Endothelial cell of umbilical vein (primary cell): ENCODE data around the gene RAPGEF3.

Experiments used
- TF ChIP-seq, protein P1 (sequence below): IDR thresholded peaks from 2 replicates; pipeline ENCODE4 v1.6.1; 2011; ENCODE audit not compliant: insufficient read depth, insufficient read length
- TF ChIP-seq, protein P2 (sequence below), 2 donors: IDR thresholded peaks; 1 replicate in 1 of 2; 2 replicates in 1 of 2; pipeline ENCODE4 v1.5.1; 2011; ENCODE audit warnings: low read length in 2 of 2, mild to moderate bottlenecking in 2 of 2, moderate library complexity in 2 of 2, control low read depth in 1 of 2, inconsistent platforms in 1 of 2, low read depth in 1 of 2; ENCODE audit not compliant: insufficient read depth in 1 of 2; ENCODE audit errors: extremely low read depth in 1 of 2

DNA sequence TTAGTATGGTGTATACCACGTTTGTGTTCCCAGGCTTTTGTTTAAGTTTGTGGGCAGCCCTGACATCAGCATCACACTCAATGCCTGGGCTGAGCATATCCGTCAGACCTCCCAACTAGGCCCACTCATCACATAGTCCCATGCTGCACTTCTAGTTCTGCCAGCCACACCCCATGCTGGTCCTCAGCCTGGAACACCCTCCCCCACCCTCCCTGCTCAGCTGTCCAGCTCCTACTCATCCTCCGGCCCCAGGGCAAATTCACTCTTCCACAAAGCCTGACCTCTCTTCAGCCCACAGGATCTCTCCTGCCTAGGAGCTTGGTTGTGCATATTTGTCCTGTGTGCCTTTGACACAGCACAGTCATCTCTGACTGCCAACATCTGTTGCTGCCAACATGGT is 29.4 kb downstream of the RAPGEF3 start:
- TF ChIP-seq, protein P1, sequence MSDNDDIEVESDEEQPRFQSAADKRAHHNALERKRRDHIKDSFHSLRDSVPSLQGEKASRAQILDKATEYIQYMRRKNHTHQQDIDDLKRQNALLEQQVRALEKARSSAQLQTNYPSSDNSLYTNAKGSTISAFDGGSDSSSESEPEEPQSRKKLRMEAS = no peak
- TF ChIP-seq, protein P2, sequence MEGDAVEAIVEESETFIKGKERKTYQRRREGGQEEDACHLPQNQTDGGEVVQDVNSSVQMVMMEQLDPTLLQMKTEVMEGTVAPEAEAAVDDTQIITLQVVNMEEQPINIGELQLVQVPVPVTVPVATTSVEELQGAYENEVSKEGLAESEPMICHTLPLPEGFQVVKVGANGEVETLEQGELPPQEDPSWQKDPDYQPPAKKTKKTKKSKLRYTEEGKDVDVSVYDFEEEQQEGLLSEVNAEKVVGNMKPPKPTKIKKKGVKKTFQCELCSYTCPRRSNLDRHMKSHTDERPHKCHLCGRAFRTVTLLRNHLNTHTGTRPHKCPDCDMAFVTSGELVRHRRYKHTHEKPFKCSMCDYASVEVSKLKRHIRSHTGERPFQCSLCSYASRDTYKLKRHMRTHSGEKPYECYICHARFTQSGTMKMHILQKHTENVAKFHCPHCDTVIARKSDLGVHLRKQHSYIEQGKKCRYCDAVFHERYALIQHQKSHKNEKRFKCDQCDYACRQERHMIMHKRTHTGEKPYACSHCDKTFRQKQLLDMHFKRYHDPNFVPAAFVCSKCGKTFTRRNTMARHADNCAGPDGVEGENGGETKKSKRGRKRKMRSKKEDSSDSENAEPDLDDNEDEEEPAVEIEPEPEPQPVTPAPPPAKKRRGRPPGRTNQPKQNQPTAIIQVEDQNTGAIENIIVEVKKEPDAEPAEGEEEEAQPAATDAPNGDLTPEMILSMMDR (IDR thresholded peaks at IDR 0.05; ENCODE audit: extremely low read depth in 1 of 2, insufficient read depth in 1 of 2, low read depth in 1 of 2, low read length in 2 of 2) = no peak
